Hematopoietic multipotent progenitor cell treated with erythropoietin and hydrocortisone succinate and interleukin-3 and kit ligand, for 15 days (in vitro differentiated cells): ENCODE measurements around the gene VGF.
"Not testable (repeated sequence)": the region's sequence is repeated elsewhere in the genome, so short reads cannot be mapped to it uniquely, and the experiment has no call there.

ENCODE experiments used
- DNase-seq: peaks from one replicate; pipeline ENCODE4 v3.0.0-alpha.2; 2015; ENCODE audit warnings: low spot score

VGF gene

DNA sequence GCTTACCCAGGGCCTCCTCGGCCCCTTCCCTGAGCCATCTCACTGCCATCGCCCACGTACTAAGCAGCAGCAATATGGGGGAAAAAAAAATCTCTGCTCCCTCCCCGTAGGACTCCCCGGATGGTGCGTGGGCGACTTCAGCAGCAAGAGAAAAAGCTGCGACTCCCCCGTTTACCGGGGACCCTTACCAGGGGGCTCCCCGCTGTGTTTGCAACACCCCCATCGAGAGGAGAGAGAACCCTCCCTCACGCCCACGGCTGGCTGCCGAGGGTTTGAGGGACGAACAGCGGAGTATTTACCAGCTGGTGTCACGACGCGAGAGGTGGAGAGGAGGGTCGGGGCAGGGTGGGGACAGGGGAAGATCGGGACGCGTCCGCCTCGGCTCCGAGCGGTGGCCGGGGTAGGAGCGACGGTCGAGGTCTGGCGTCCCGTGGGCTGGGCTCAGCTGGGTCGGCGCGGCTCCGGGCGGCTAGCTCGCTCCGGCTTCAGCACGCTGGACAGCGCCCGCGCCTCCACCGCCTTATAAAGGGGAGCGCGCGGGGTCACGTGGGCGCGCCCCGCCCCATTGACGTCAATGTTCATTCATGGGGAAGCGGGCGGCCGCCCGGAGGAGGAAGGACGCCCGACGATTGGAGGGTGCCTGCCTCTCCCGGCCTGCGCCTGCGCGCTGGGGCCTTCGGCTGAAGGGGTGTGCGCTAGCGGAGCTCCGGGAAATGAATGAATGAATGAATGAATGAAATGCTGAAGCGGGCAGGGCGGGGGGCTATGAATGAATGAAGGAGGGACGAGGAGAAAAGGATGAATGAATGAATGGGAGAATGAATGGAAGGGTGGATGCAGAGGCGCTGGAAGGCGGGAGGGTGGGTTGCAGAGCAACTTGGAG is at the start of gene VGF:
TSS of gene VGF (minus strand) at position 495 of the 883 bp plus-strand sequence. CDS start 726 bp downstream, outside the sequence.
- peak; percentile 87 for DNase-seq

GRCh38 chr7:101212014-101212413 is 46.6 kb upstream of the VGF start:
- DNase-seq: no peak

GRCh38 chr7:101211501-101211900 is 46.1 kb upstream of the VGF start:
- no peak for DNase-seq

- DNase-seq: no peak
These were observed 44.8 kb upstream of the VGF start for GRCh38 chr7:101210143-101210542.

GRCh38 chr7:101208794-101209193 is 43.4 kb upstream of the VGF start:
- DNase-seq: no peak

- DNase-seq: no peak
These were observed 42.1 kb upstream of the VGF start for GRCh38 chr7:101207459-101207858.

DNA sequence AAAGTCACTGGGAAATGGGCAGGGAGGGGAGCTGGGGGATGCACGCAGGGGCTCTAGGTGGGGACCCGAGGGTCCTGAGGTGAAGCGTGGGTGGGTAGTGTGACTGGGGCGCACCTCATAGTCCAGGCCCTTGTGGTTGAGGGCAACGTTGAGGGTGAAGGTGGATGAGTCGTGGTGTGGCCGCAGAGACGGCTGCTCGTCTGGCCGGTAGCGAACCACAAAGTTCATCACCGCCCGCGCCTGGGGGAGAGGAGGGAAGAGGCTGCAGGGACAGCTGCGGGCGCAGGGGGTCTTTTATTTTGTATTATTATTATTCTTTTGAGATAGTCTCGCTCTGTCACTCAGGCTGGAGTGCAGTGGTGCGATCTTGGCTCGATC is 41.3 kb upstream of the VGF start:
- no peak for DNase-seq

DNA sequence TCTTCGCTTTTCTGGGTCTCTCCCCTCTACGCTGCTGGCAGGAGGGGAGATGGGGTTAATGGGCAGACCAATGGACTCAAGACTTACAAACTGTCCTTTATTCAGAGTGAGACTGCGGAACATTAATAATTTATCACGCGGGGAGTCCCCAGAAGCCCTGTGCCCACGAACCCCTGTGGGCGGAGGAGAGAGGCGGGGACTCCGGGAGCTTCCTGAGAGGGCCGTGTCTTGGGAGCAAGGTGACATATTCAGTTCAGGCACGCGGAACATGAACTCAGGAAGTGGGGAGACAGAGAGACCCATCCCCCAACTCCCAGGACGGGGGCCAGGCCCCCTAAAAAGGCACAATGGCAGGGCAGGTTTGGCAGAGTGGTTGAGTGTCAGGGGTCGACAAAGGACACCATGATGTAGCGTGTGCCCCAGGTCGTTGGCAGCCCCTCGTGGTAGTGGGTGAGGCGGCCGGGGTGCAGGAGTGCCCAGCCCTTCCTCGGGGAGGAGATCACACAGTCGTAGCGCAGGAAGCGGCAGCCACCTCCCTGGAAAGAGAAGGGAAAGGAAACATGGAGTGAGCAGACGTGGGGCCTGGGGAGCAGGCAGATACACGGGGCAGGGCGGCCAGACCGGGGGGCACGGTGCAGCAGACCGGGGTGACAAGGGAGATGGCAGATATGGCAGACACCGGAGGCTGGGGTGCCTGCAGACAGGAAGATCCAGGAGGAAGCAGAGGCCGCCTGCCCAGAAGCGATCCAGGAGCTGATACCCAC is 40.7 kb upstream of the VGF start:
- DNase-seq: no peak

- not testable (repeated sequence) for DNase-seq
These were observed 38.7 kb upstream of the VGF start for GRCh38 chr7:101203740-101204738.

GRCh38 chr7:101202603-101202918 is 37.2 kb upstream of the VGF start:
- DNase-seq: no peak

- no peak for DNase-seq
These were observed 36.6 kb upstream of the VGF start for GRCh38 chr7:101201695-101202602.

GRCh38 chr7:101200862-101201599 is 35.7 kb upstream of the VGF start, which contains the start of gene MOGAT3:
Gene MOGAT3, minus strand, starts transcription at chr7:101201036. Its CDS starts 182 bp downstream, at chr7:101200854.
- no peak for DNase-seq

DNA sequence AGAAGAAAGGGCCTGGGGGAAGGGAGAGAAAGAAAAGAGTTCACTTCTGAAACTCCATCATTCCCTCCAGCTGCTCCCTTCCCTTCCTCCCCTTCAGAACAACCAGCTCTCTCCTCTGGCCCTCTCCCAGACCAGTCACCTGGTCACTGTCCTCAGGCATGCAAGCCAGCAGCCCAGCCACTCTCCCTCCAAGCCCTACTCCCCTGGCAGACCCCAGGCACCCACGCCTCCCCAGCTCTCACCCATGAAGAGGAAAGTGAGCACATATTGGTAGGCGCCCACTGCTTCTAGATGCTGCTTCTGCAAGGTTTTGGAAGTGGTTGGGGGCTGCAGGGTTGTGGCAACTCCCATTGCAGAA is 35.1 kb upstream of the VGF start:
- DNase-seq: no peak

- DNase-seq: not testable (repeated sequence)
These were observed 34.2 kb upstream of the VGF start for GRCh38 chr7:101199522-101199921.

GRCh38 chr7:101198476-101198875 is 33.1 kb upstream of the VGF start:
- DNase-seq: no peak

- DNase-seq: no peak
These were observed 32.6 kb upstream of the VGF start for GRCh38 chr7:101197991-101198390.

- no peak for DNase-seq
These were observed 30.5 kb upstream of the VGF start for GRCh38 chr7:101195884-101196283.

DNA sequence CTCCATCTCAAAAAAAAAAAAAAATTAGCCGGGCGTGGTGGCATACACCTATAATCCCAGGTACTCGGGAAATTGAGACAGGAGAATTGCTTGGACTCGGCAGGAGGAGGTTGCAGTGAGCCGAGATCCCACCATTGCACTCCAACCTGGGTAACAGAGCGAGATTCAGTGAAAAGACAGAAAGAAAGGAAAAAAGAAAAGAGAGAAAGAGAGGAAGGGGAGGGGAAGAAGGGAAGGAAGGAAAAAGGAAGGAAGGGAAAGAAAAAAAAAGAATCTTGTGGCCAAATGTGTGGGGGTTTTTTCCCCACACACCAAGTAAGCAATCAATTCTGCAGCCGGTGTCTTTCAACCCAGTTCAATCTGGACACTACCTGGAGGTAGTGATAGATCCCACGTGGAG is 23.7 kb upstream of the VGF start:
- DNase-seq: no peak

DNA sequence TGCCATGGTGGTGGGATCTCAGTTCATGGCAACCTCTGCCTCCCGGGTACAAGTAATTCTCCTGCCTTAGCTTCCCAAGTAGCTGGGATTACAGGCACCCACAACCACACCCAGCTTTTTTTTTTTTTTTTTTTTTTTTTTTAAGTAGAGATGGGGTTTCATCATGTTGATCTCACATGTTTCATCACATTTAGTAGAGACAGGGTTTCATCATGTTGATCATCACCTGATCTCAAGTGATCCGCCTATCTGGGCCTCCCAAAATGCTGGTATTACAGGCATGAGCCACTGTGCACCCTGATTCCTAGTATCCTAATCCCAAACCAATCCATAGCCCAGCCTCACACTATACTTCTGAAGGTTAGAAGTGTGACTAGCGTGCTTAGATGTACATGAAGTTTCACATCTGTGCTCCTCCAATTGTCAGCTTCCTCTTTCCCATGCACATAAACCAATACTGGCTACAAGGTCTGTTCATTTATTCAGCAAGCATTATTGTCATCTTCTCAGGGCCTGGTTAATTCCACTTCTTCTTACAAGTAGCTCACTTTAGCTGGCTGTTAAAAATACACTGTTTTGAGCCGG is 21.6 kb upstream of the VGF start:
- no peak for DNase-seq

DNA sequence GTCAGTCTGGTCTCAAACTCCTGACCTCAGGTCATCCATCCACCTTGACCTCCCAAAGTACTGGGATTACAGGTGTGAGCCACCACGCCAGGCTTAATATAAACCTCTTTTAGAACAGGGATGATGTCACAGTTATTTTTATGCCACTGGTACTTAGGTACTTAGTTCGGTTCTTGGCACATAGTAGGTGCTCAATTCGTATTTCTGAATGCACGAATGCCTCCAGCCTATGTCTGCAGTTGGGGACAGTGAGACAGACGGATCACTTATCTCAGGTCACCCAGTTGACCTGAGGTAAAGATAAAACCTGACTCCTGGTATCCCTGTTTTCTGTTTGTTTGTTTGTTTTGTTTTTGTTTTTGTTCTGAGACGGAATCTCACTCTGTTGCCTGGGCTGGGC is 20.8 kb upstream of the VGF start:
- DNase-seq: no peak
